GM12874 (cell line): ENCODE measurements around the gene OCA2.

Experiments
- CTCF ChIP-seq: IDR thresholded peaks from 2 replicates; pipeline ENCODE4 v1.5.1; 2011; ENCODE audit warnings: low read depth, mild to moderate bottlenecking, control low read depth, low read length, moderate library complexity; ENCODE audit not compliant: insufficient read depth

OCA2 gene

GRCh38 chr15:28114721-28115622, 15.9 kb upstream of the OCA2 start:
- TF ChIP-seq CTCF = no peak

- TF ChIP-seq CTCF = no peak
These were observed 15.0 kb upstream of the OCA2 start for GRCh38 chr15:28114114-28114455.

GRCh38 chr15:28113394-28114113, 14.4 kb upstream of the OCA2 start:
- no peak for TF ChIP-seq CTCF

- TF ChIP-seq CTCF = no peak
These were observed 13.8 kb upstream of the OCA2 start for GRCh38 chr15:28112962-28113361.

- TF ChIP-seq CTCF = no peak
These were observed 13.1 kb upstream of the OCA2 start for GRCh38 chr15:28112101-28112760.

- TF ChIP-seq CTCF = no peak
These were observed 12.4 kb upstream of the OCA2 start for GRCh38 chr15:28111543-28111942.

GRCh38 chr15:28110481-28110881, 11.4 kb upstream of the OCA2 start:
- TF ChIP-seq CTCF = no peak
